Lower lobe of right lung (tissue), 2 donors: ENCODE data around the gene DIP2B. TPM values are rescaled to one million over a fixed set of nuclear protein-coding genes. Genes with fewer than 3 reads are reported as not detected.

Experiments used
- ATAC-seq, 2 donors: fragments of 200-7000 bp; cut with Tn5 transposase; one replicate each; pipeline ENCODE4 v1.9.1; 2020 to 2022; ENCODE audit warnings: mild to moderate bottlenecking in 2 of 2, moderate library complexity in 2 of 2
- DNase-seq: peaks from one replicate; pipeline ENCODE4 v3.0.0-alpha.2; 2020
- H3K27ac ChIP-seq: fragments of 200-600 bp; one replicate; pipeline ENCODE4 v1.8.0; 2022
- H3K27me3 ChIP-seq: fragments of 200-600 bp; one replicate; pipeline ENCODE4 v1.8.0; 2022; ENCODE audit warnings: low read depth
- H3K36me3 ChIP-seq: fragments of 200-600 bp; one replicate; pipeline ENCODE4 v1.8.0; 2022; ENCODE audit warnings: mild to moderate bottlenecking
- H3K4me1 ChIP-seq: fragments of 200-600 bp; one replicate; pipeline ENCODE4 v1.8.0; 2022
- H3K4me3 ChIP-seq: fragments of 200-600 bp; one replicate; pipeline ENCODE4 v1.8.0; 2022; ENCODE audit warnings: mild to moderate bottlenecking
- H3K9me3 ChIP-seq: fragments of 200-600 bp; one replicate; pipeline ENCODE4 v1.8.0; 2022
- intact Hi-C: fragments of 100-400 bp; cut with DNase I; formaldehyde crosslinking; loops from one replicate; pipeline ENCODE4 v1.11.0; 2022
- total RNA-seq: library from RNA; stranded (reverse); fragmentation: NEBNext Ultra II Directional; extraction: Animal tissue kit (Norgen Biotek cat#: 25700); gene quantifications from one replicate; pipeline ENCODE4 v1.2.1, GENCODE V29; 2021
- TF ChIP-seq, protein P1 (sequence below): fragments of 200-600 bp; IDR thresholded peaks from one replicate; pipeline ENCODE4 v1.8.0; 2022; ENCODE audit warnings: antibody characterized with exemption, mild to moderate bottlenecking
- donor health status: DM: no; HTN: yes; CAD: no; lungs with severe emphysema.

The DIP2B gene
- total RNA-seq, 1 donor from 2014 or later: 32.8 TPM

GRCh38 chr12:50665609-50666008, 160.8 kb downstream of the DIP2B start:
- no peak for ATAC-seq

DNA sequence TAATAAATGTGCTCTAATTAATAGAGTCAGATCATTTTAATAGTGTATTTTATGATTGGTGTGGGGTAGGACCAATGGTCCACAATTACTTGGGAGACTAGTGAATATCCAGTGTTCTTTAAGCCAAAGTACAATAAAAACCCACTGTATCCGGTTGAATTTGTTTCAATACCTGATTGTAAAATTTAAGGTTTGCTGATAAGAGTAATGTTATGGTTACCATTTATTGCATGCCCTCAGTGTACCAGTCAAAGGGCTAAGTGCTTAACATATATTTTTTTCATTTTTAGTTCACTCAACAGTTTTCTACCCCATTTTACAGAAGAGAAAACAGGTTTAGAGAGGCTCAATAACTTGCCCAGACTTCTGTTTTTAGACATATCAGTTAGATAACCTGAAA, 161.2 kb downstream of the DIP2B start:
- no peaks in the 10 kb centered on the region for H3K4me1 ChIP-seq
- no peak for ATAC-seq
- H3K27ac ChIP-seq: no peak overlapping the region
- peaks cover 12% of the 10 kb centered on the region for H3K36me3 ChIP-seq
- intact Hi-C loops: no loop called here
- H3K27me3 ChIP-seq: no peaks in the 10 kb centered on the region
- H3K9me3 ChIP-seq: no peaks in the 10 kb centered on the region
- no peak overlapping the region for H3K4me3 ChIP-seq
- TF ChIP-seq, protein P1, sequence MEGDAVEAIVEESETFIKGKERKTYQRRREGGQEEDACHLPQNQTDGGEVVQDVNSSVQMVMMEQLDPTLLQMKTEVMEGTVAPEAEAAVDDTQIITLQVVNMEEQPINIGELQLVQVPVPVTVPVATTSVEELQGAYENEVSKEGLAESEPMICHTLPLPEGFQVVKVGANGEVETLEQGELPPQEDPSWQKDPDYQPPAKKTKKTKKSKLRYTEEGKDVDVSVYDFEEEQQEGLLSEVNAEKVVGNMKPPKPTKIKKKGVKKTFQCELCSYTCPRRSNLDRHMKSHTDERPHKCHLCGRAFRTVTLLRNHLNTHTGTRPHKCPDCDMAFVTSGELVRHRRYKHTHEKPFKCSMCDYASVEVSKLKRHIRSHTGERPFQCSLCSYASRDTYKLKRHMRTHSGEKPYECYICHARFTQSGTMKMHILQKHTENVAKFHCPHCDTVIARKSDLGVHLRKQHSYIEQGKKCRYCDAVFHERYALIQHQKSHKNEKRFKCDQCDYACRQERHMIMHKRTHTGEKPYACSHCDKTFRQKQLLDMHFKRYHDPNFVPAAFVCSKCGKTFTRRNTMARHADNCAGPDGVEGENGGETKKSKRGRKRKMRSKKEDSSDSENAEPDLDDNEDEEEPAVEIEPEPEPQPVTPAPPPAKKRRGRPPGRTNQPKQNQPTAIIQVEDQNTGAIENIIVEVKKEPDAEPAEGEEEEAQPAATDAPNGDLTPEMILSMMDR: no peak
- DNase-seq: no peak

More at GRCh38 chr12:50665609-50666008, 160.8 kb downstream of the DIP2B start:
- DNase-seq: no peak
- TF ChIP-seq, protein P1: no peak
- H3K27me3 ChIP-seq: no peaks in the 10 kb centered on the region
- H3K4me3 ChIP-seq: no peak overlapping the region
- no peaks in the 10 kb centered on the region for H3K4me1 ChIP-seq
- H3K36me3 ChIP-seq: peaks cover 12% of the 10 kb centered on the region
- H3K9me3 ChIP-seq: no peaks in the 10 kb centered on the region
- intact Hi-C loops: no loop called here
- H3K27ac ChIP-seq: no peak overlapping the region

DNA sequence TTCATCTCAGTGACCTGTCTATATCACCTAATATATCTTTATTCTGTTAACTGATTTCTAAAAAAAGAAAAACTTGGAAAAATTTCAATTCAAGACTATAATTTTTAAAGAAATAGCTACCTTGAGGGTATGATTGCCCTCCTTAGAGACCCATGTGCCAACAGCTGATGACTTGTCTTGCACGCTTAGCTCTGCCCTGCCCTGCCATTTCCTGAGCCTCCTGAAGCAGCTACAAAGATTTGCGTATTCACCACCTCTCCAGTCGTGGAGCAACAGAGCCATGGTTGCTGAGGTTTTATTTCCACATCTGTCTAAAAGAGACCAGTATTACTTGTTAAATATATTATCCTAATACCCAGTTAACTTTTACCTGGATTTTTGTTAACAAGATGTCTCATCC, 167.4 kb downstream of the DIP2B start:
- H3K4me3 ChIP-seq: no peak overlapping the region
- H3K9me3 ChIP-seq: no peaks in the 10 kb centered on the region
- no peak overlapping the region for H3K27ac ChIP-seq
- no peaks in the 10 kb centered on the region for H3K27me3 ChIP-seq
- ATAC-seq (no peak), DNase-seq (no peak)
- TF ChIP-seq, protein P1: no peak
- intact Hi-C loops: no loop called here
- peaks cover 53% of the 10 kb centered on the region for H3K36me3 ChIP-seq
- no peaks in the 10 kb centered on the region for H3K4me1 ChIP-seq

DNA sequence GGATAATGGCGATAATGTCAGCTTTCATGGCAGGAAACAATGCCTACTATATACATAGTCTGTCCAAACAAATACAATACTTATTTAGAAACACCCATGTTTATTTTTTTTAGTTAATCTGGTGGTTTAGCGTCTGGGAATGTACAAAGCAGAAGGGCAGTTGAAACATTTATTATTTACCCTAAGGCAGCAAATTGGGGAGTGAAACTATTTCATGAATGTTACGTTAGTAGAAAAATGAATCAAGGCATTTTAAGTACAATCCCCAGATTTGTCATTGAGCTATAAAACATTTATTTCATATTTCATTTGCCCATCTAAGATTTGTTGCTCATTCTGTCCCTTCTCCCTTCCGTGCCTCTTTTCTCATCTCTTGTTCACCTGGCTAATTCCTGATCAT, 172.0 kb downstream of the DIP2B start:
- no peak overlapping the region for H3K27ac ChIP-seq
- no peaks in the 10 kb centered on the region for H3K9me3 ChIP-seq
- no peaks in the 10 kb centered on the region for H3K4me1 ChIP-seq
- H3K36me3 ChIP-seq: peaks cover 84% of the 10 kb centered on the region
- no peaks in the 10 kb centered on the region for H3K27me3 ChIP-seq
- ATAC-seq (no peak), DNase-seq (no peak)
- intact Hi-C loops: no loop called here
- no peak overlapping the region for H3K4me3 ChIP-seq
- TF ChIP-seq, protein P1: no peak

- H3K36me3 ChIP-seq: peaks cover 86% of the 10 kb centered on the region
- no peak for ATAC-seq
- H3K4me3 ChIP-seq: no peak overlapping the region
- intact Hi-C loops: no loop called here
- TF ChIP-seq, protein P1: no peak
- no peak overlapping the region for H3K27ac ChIP-seq
- no peaks in the 10 kb centered on the region for H3K4me1 ChIP-seq
- H3K27me3 ChIP-seq: no peaks in the 10 kb centered on the region
- no peaks in the 10 kb centered on the region for H3K9me3 ChIP-seq
- DNase-seq: no peak
These were observed 173.1 kb downstream of the DIP2B start for GRCh38 chr12:50677858-50678257.
